Vagina (tissue), 2 donors: ENCODE results near the gene ADCY9. TPM values are rescaled to one million over a fixed set of nuclear protein-coding genes. Genes with fewer than 3 reads are reported as not detected.

Experiments used
- DNase-seq, 2 donors: peaks; one replicate each; pipeline ENCODE4 v3.0.0-alpha.2; 2017; ENCODE audit errors: extremely low spot score in 2 of 2
- H3K27ac ChIP-seq: fragments of 200-600 bp; sonication (generic); one replicate; pipeline ENCODE4 v1.5.1; 2019
- H3K27me3 ChIP-seq: fragments of 200-600 bp; sonication (generic); one replicate; pipeline ENCODE4 v1.5.1; 2019
- H3K36me3 ChIP-seq, 2 donors: fragments of 200-600 bp; sonication (generic); one replicate each; pipeline ENCODE4 v1.5.1; 2017 to 2019
- H3K4me1 ChIP-seq: fragments of 200-600 bp; sonication (generic); one replicate; pipeline ENCODE4 v1.5.1; 2019
- H3K4me3 ChIP-seq, 2 donors: fragments of 200-600 bp; sonication (generic); 1 replicate in 1 of 2; 2 replicates in 1 of 2; pipeline ENCODE4 v1.5.1; 2016 to 2019
- H3K9me3 ChIP-seq: fragments of 200-600 bp; sonication (generic); one replicate; pipeline ENCODE4 v1.5.1; 2019
- POLR2A ChIP-seq, 2 donors: fragments of 450-650 bp; IDR thresholded peaks; one replicate each; pipeline ENCODE4 v1.6.1; 2017; ENCODE audit warnings: antibody characterized with exemption in 2 of 2, mild to moderate bottlenecking in 2 of 2, moderate library complexity in 2 of 2
- POLR2AphosphoS5 ChIP-seq, 2 donors: sonication (generic); formaldehyde crosslinking; IDR thresholded peaks; one replicate each; pipeline ENCODE4 v1.9.0; 2017; ENCODE audit warnings: antibody characterized with exemption in 2 of 2, mild to moderate bottlenecking in 2 of 2, low read depth in 1 of 2; ENCODE audit not compliant: insufficient read depth in 1 of 2
- intact Hi-C: fragments of 100-400 bp; cut with DNase I; formaldehyde crosslinking; loops from one replicate; pipeline ENCODE4 v1.15.1; 2023
- total RNA-seq: library from RNA; depleted of rRNA; stranded (reverse); fragments of >200 nt; gene quantifications from one replicate; pipeline ENCODE4 v1.2.3, GENCODE V29; 2016
- TF ChIP-seq, protein P1 (sequence below), 3 experiments: fragments of 450-650 bp in 2 of 3; fragments of 200-600 bp in 1 of 3; sonication (generic) in 1 of 3; IDR thresholded peaks; one replicate each; pipeline ENCODE4 v1.5.1; 2017 to 2019; ENCODE audit warnings: antibody characterized with exemption in 3 of 3, mild to moderate bottlenecking in 2 of 3, moderate library complexity in 2 of 3

The ADCY9 gene
- total RNA-seq, 1 donor from 2014 or later: 16.9 TPM

DNA sequence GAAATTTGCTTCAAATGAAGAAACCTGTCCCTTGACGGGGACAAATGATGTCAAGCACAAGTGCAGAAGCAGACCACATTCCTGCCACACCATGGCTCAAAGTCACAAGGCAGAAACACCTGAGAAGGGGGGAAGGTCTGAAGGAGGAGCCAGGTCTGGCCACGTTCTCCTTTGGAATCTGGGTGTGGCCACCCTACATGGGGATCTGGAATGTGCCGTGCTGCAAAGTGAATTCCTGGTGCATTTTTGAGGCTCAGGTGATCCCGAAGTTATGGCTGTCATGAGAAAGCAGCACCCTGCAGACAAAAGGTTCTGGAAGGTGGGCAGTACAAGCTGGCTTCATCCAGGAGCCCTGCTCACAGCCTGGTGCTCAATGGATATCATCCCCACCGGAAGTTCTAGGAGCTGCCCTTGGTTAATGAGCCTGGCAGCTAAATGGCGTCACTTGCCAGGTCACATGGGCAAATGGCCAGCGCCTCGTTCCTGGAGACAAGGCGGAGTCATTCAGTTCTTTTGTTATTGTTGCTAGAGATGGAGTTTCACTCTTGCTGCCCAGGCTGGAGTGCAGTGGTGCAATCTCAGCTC is 20.1 kb upstream of the ADCY9 start:
- Histone ChIP-seq H3K4me3 (no peak overlapping the region), H3K9me3 (no peaks in the 10 kb centered on the region), H3K4me1 (no peaks in the 10 kb centered on the region), H3K27ac (no peak overlapping the region), H3K27me3 (no peaks in the 10 kb centered on the region), H3K36me3 (no peaks in the 10 kb centered on the region)
- no peak for TF ChIP-seq POLR2AphosphoS5 (IDR thresholded peaks at IDR 0.05; ENCODE audit: insufficient read depth in 1 of 2, low read depth in 1 of 2)
- TF ChIP-seq POLR2A (IDR thresholded peaks at IDR 0.05): no peak
- TF ChIP-seq, protein P1, sequence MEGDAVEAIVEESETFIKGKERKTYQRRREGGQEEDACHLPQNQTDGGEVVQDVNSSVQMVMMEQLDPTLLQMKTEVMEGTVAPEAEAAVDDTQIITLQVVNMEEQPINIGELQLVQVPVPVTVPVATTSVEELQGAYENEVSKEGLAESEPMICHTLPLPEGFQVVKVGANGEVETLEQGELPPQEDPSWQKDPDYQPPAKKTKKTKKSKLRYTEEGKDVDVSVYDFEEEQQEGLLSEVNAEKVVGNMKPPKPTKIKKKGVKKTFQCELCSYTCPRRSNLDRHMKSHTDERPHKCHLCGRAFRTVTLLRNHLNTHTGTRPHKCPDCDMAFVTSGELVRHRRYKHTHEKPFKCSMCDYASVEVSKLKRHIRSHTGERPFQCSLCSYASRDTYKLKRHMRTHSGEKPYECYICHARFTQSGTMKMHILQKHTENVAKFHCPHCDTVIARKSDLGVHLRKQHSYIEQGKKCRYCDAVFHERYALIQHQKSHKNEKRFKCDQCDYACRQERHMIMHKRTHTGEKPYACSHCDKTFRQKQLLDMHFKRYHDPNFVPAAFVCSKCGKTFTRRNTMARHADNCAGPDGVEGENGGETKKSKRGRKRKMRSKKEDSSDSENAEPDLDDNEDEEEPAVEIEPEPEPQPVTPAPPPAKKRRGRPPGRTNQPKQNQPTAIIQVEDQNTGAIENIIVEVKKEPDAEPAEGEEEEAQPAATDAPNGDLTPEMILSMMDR (IDR thresholded peaks at IDR 0.05): no peak
- DNase-seq: no peak
- intact Hi-C loops: no loop called here

DNA sequence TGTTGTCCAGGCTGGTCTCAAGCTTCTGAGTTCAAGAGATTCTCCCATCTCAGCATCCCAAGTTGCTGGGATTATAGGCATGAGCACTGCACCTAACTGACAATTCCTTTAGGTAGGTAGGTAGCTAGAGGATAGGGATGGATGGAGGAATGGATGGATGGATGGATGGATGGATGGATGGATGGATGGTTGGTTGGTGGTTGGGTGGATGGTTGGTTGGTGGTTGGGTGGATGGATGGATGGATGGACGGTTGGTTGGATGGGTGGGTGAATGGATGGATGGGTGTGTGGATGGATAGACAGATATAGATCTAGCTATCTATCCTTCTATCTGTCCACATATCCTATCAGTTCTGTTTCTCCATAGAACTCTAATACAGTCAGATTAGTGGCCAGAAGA is 19.3 kb upstream of the ADCY9 start:
- no peak for DNase-seq
- TF ChIP-seq POLR2A (IDR thresholded peaks at IDR 0.05) (no peak), POLR2AphosphoS5 (IDR thresholded peaks at IDR 0.05; ENCODE audit: insufficient read depth in 1 of 2, low read depth in 1 of 2) (no peak)
- TF ChIP-seq, protein P1 (IDR thresholded peaks at IDR 0.05): no peak
- H3K27me3 ChIP-seq: no peaks in the 10 kb centered on the region
- H3K9me3 ChIP-seq: no peaks in the 10 kb centered on the region
- H3K27ac ChIP-seq: no peak overlapping the region
- no peaks in the 10 kb centered on the region for H3K36me3 ChIP-seq
- intact Hi-C loops: no loop called here
- H3K4me3 ChIP-seq: no peak overlapping the region
- no peaks in the 10 kb centered on the region for H3K4me1 ChIP-seq

DNA sequence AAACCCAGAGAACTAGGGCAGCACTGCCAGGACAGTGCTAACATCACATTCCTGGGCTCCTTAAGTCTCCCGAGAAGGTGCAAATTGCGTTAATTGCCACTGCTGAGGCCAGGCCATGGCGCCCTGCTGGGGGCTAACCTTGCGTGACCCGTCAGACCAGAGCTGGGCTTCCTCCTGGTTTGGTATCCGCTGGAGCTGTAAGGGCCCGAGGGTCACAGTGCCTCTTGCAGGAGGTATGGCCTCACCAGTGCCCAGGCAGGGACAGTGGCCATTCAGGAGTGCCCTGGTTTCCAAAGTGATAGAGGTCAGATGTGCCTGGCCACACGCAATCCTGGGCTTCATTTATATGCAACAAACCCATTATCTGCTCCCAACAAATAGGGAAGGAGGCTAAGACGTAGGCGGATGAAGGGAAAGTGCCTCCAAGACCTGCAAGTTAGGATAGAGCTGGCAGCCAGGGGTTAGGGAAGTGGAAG is 17.7 kb upstream of the ADCY9 start:
- no peaks in the 10 kb centered on the region for H3K4me1 ChIP-seq
- no peaks in the 10 kb centered on the region for H3K27me3 ChIP-seq
- H3K27ac ChIP-seq: no peak overlapping the region
- no peak overlapping the region for H3K4me3 ChIP-seq
- TF ChIP-seq POLR2AphosphoS5 (IDR thresholded peaks at IDR 0.05; ENCODE audit: insufficient read depth in 1 of 2, low read depth in 1 of 2) (no peak), POLR2A (IDR thresholded peaks at IDR 0.05) (no peak)
- TF ChIP-seq, protein P1 (IDR thresholded peaks at IDR 0.05): no peak
- no peaks in the 10 kb centered on the region for H3K9me3 ChIP-seq
- H3K36me3 ChIP-seq: no peaks in the 10 kb centered on the region
- DNase-seq: no peak
- intact Hi-C loops: no loop called here

DNA sequence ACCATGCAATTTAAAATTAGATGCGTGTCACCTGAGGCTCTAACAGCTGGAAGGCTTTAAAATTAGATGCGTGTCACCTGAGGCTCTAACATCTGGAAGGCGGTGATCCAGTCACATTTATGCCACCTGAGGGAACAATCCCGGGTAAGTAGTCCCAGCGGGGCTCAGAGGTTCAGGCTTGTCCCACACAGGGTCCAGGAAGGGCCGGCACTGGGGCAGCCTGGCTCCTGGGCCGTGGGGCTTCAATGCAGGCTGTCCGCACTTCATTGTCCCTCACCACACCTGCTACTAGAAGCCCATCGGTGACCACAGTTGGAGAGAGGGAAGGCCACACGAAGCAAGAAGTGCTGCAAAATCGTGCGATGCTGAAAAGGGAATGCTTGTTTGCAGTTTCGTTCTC is 15.4 kb upstream of the ADCY9 start:
- H3K27ac ChIP-seq: no peak overlapping the region
- no peaks in the 10 kb centered on the region for H3K9me3 ChIP-seq
- no peak overlapping the region for H3K4me3 ChIP-seq
- no peaks in the 10 kb centered on the region for H3K4me1 ChIP-seq
- intact Hi-C loops: no loop called here
- H3K27me3 ChIP-seq: no peaks in the 10 kb centered on the region
- H3K36me3 ChIP-seq: no peaks in the 10 kb centered on the region
- no peak for TF ChIP-seq POLR2A (IDR thresholded peaks at IDR 0.05)
- no peak for TF ChIP-seq POLR2AphosphoS5 (IDR thresholded peaks at IDR 0.05; ENCODE audit: insufficient read depth in 1 of 2, low read depth in 1 of 2)
- TF ChIP-seq, protein P1 (IDR thresholded peaks at IDR 0.05): no peak
- DNase-seq: no peak

DNA sequence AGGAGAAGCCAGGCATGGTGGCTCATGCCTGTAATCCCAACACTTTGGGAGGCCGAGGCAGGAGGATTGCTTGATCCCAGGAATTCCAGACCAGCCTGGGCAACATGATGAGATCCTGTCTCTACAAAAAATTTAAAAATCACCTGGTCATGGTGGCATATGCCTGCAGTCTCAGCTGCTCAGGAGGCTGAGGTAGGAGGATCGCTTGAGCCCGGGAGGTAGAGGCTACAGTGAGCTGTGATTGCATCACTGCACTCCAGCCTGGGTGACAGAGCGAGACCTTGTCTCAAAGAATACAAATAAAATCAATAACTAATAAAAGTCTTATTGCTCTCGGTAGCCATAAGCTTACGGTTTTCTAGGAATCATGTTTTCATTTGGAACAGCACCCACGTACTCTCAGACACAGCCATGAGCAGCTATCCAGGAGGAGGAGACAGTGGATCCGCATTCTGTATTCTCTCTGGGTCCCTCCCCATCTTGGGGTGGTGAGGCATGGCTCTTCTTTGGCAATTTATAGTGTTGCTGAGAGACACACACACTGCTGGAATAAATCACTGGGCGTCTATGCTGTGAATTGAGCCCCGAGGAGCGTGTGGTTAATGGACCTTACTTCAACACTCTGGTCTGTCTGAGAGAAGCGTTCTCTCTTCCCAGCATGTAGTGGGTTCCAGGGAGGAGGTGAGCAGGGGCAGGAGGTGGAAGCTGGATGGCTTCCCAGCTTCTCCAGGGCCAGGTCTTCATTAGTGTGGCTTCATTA is 8.5 kb upstream of the ADCY9 start:
- Histone ChIP-seq H3K4me3 (no peak overlapping the region), H3K27ac (no peak overlapping the region), H3K4me1 (no peaks in the 10 kb centered on the region), H3K27me3 (no peaks in the 10 kb centered on the region), H3K36me3 (no peaks in the 10 kb centered on the region), H3K9me3 (no peaks in the 10 kb centered on the region)
- DNase-seq: no peak
- intact Hi-C loops: no loop called here
- TF ChIP-seq POLR2A (IDR thresholded peaks at IDR 0.05) (no peak), POLR2AphosphoS5 (IDR thresholded peaks at IDR 0.05; ENCODE audit: insufficient read depth in 1 of 2, low read depth in 1 of 2) (no peak)
